Endothelial cell of umbilical vein (primary cell): ENCODE results near the gene RPEL1. TPM values are rescaled to one million over a fixed set of nuclear protein-coding genes. Genes with fewer than 3 reads are reported as not detected.

Source experiments
- BruUV-seq: library from RNA; stranded (reverse); fragments of 400-500 nt; replicated peaks from 2 replicates; lab custom pipeline; 2021; lab: Mats Ljungman, UMichigan
- CTCF ChIA-PET: fragments of 300-600, 350-600 bp; sonication (Branson Sonifier 250); formaldehyde crosslinking; loops from one replicate; lab custom pipeline; 2021; ENCODE audit warnings: antibody characterized with exemption, inconsistent platforms; lab: Charles Lee
- POLR2A ChIA-PET: fragments of 300-600, 350-600 bp; sonication (Branson Sonifier 250); formaldehyde crosslinking; loops from one replicate; lab custom pipeline; 2021; ENCODE audit warnings: antibody characterized with exemption, inconsistent platforms; lab: Charles Lee
- DNase-seq: peaks from one replicate; pipeline ENCODE4 v3.0.0-alpha.2; 2011; ENCODE audit warnings: low read depth, low spot score
- FAIRE-seq: peaks from 2 replicates; lab custom pipeline; 2011; peaks lifted over from hg19 to GRCh38; lab: Jason Lieb, UNC
- H2AFZ ChIP-seq: 2 replicates; pipeline ENCODE4 v1.6.0; 2012; ENCODE audit warnings: low read depth, low read length, control low read depth, inconsistent platforms
- H3K27ac ChIP-seq: 2 replicates; pipeline ENCODE4 v1.5.1; 2011; ENCODE audit warnings: low read depth, mild to moderate bottlenecking, control low read depth, low read length, moderate library complexity; ENCODE audit not compliant: insufficient read depth
- H3K27me3 ChIP-seq, 2 experiments: 2 replicates each; pipeline versions ENCODE4 v1.6.0 to v1.6.1; 2011; ENCODE audit warnings: low read length in 2 of 2, mixed read lengths in 1 of 2; ENCODE audit not compliant: control insufficient read depth in 2 of 2, insufficient read depth in 2 of 2
- H3K36me3 ChIP-seq, 2 experiments: 2 replicates in 1 of 2; 3 replicates in 1 of 2; pipeline ENCODE4 v1.5.1; 2011; ENCODE audit warnings: low read length in 2 of 2, mild to moderate bottlenecking in 1 of 2, moderate library complexity in 1 of 2; ENCODE audit not compliant: control insufficient read depth in 2 of 2, insufficient read depth in 2 of 2; ENCODE audit errors: extremely low read depth in 1 of 2
- H3K4me1 ChIP-seq: 3 replicates; pipeline ENCODE4 v1.5.1; 2011; ENCODE audit warnings: mild to moderate bottlenecking, low read length; ENCODE audit not compliant: control insufficient read depth, insufficient read depth; ENCODE audit errors: extremely low read depth
- H3K4me2 ChIP-seq: 2 replicates; pipeline ENCODE4 v1.6.1; 2011; ENCODE audit warnings: low read length, control low read depth, mixed read lengths; ENCODE audit not compliant: insufficient read depth
- H3K4me3 ChIP-seq, 3 experiments: fragments of 200-600 bp in 1 of 3; sonication (generic), shearing (Covaris generic) in 1 of 3; replicated peaks in 1 of 3; 2 replicates each; pipeline ENCODE4 v1.5.1; 2011 to 2016; ENCODE audit warnings: control low read depth in 3 of 3, low read length in 3 of 3, mild to moderate bottlenecking in 2 of 3, inconsistent platforms in 1 of 3, low read depth in 1 of 3, moderate library complexity in 1 of 3; ENCODE audit not compliant: insufficient read depth in 1 of 3
- H3K79me2 ChIP-seq: 2 replicates; pipeline ENCODE4 v1.6.0; 2012; ENCODE audit warnings: low read length, inconsistent platforms; ENCODE audit not compliant: control insufficient read depth, insufficient read depth
- H3K9ac ChIP-seq: replicated peaks from 2 replicates; pipeline ENCODE3; 2011; ENCODE audit warnings: low read length, control low read depth; ENCODE audit not compliant: insufficient read depth; ENCODE audit errors: extremely low read depth
- H3K9me1 ChIP-seq: replicated peaks from 3 replicates; pipeline ENCODE4 v1.6.0; 2011; ENCODE audit warnings: mild to moderate bottlenecking, low read length; ENCODE audit not compliant: control insufficient read depth, insufficient read depth; ENCODE audit errors: extremely low read depth
- H3K9me3 ChIP-seq: replicated peaks from 2 replicates; pipeline ENCODE4 v1.5.1; 2012; ENCODE audit warnings: low read length, inconsistent platforms; ENCODE audit not compliant: control insufficient read depth, insufficient read depth
- H4K20me1 ChIP-seq: replicated peaks from 2 replicates; pipeline ENCODE3; 2011; ENCODE audit warnings: mild to moderate bottlenecking, low read length; ENCODE audit not compliant: control insufficient read depth, insufficient read depth; ENCODE audit errors: extremely low read depth
- FOS ChIP-seq: IDR thresholded peaks from 2 replicates; pipeline ENCODE4 v1.6.1; 2011; ENCODE audit warnings: mild to moderate bottlenecking, low read length, moderate library complexity, borderline replicate concordance; ENCODE audit not compliant: insufficient read depth
- GATA2 ChIP-seq: IDR thresholded peaks from 2 replicates; pipeline ENCODE4 v1.7.0; 2011; ENCODE audit warnings: low read depth, mild to moderate bottlenecking, moderate library complexity, mixed read lengths, low read length; ENCODE audit not compliant: insufficient read length, insufficient read depth
- JUN ChIP-seq: IDR thresholded peaks from 2 replicates; pipeline ENCODE4 v1.6.1; 2011; ENCODE audit warnings: borderline replicate concordance, low read depth; ENCODE audit not compliant: insufficient read length, insufficient read depth
- POLR2A ChIP-seq: IDR thresholded peaks from 2 replicates; pipeline ENCODE4 v1.6.1; 2012; ENCODE audit warnings: low read depth, mild to moderate bottlenecking, control low read depth, low read length
- dilution Hi-C: fragments of 300-500 bp; cut with MboI; formaldehyde crosslinking; loops from one replicate; pipeline ENCODE4 v1.15.0; 2019; ENCODE audit warnings: low sequenced_read_pairs; ENCODE audit not compliant: extremely low pct_ligation_motif_present
- intact Hi-C: fragments of 100-400 bp; cut with micrococcal nuclease; formaldehyde crosslinking; loops from one replicate; pipeline ENCODE4 v1.10.0; 2022
- polyA plus RNA-seq, 4 experiments: library from polyadenylated mRNA; depleted of rRNA in 3 of 4; stranded (reverse) in 3 of 4; unstranded in 1 of 4; fragments of >200 nt; gene quantifications; 2 replicates each; pipeline versions ENCODE4 v1.2.1 to v1.2.3, GENCODE V29; 2011 to 2012; ENCODE audit warnings: missing spikeins in 1 of 4
- total RNA-seq: library from RNA; stranded (reverse); gene quantifications from 2 replicates; pipeline ENCODE4 v1.2.3, GENCODE V29; 2021
- TF ChIP-seq, protein P1 (sequence below), 2 donors: IDR thresholded peaks; 1 replicate in 1 of 2; 2 replicates in 1 of 2; pipeline ENCODE4 v1.5.1; 2011; ENCODE audit warnings: low read length in 2 of 2, mild to moderate bottlenecking in 2 of 2, moderate library complexity in 2 of 2, control low read depth in 1 of 2, inconsistent platforms in 1 of 2, low read depth in 1 of 2; ENCODE audit not compliant: insufficient read depth in 1 of 2; ENCODE audit errors: extremely low read depth in 1 of 2

RPEL1 gene
- total and polyA plus RNA-seq, 2 donors (not counting 3 experiments of a cell fraction or from before 2014, with no cell fraction given): 0.04 TPM; not detected in 1

DNA sequence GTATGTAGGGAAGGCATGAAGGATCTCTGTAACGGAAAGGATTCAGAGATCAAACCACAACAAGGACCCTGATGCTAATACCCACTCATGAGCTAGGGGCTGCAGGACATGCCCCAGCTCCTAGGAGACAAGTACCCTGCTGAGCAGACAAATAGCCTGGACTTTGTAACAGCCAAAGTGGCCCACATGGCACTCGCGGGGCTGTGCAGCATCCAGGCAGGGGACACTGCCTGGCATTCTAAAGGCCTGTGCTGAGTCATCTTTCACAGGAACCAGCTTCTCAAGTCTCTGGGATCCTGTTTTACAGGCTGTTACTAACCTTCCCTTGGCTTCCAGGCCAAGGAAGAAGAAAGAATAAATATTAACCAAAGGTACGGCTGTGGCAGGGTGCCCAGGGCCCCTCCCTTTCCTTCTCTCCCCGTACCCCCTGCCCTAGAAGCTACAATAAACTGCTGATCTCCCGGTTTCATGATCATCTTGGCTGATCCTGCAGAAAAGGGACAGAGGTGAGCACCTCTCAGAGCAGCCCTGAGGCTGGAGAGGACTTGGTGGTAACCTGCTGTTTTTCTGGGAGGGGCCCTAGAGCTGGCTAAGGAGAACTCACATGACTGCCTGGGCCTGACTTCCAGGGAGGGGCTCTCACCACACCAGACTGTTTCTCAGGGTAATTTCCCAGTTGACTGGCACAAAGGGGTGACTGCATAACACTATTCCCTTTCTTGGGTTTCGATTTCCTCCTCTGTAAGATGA is 4.2 kb upstream of the RPEL1 start:
- H3K4me3 ChIP-seq: no peak overlapping the region
- peak; percentile 52 for DNase-seq
- peak overlapping the region; percentile 82 for H2AFZ ChIP-seq
- H3K9ac ChIP-seq: peak overlapping the region; percentile 30
- BruUV-seq: no TSS peak
- TF ChIP-seq POLR2A: peak; percentile 16
- TF ChIP-seq FOS: peak; percentile 68
- no peak for TF ChIP-seq JUN
- H3K9me1 ChIP-seq: no peaks in the 10 kb centered on the region
- H3K27ac ChIP-seq: peak overlapping the region; percentile 21
- no peak overlapping the region for H3K4me2 ChIP-seq
- H3K36me3 ChIP-seq: no peaks in the 10 kb centered on the region
- CTCF ChIA-PET: interaction anchor here (0.8 to 2.3 kb wide), 12 partner anchors 10 to 327 kb away, joined by 3 to 23 read pairs (median 4); partner anchors contain the start of genes CNNM2 and NT5C2
- H3K79me2 ChIP-seq: no peaks in the 10 kb centered on the region
- H3K9me3 ChIP-seq: no peaks in the 10 kb centered on the region
- peaks cover 13% of the 10 kb centered on the region for H3K4me1 ChIP-seq
- peak; percentile 75 for FAIRE-seq
- intact Hi-C loops (loop anchor here (1.0 to 5.0 kb wide), 3 partner anchors 10 to 159 kb away; no protein-coding TSS in a partner anchor), dilution Hi-C loops (no loop called here)
- POLR2A ChIA-PET: interaction anchor here (2.4 kb wide), 1 partner anchor 10 kb away, joined by 18 read pairs; no protein-coding TSS in a partner anchor
- no peaks in the 10 kb centered on the region for H3K27me3 ChIP-seq
- no peaks in the 10 kb centered on the region for H4K20me1 ChIP-seq

DNA sequence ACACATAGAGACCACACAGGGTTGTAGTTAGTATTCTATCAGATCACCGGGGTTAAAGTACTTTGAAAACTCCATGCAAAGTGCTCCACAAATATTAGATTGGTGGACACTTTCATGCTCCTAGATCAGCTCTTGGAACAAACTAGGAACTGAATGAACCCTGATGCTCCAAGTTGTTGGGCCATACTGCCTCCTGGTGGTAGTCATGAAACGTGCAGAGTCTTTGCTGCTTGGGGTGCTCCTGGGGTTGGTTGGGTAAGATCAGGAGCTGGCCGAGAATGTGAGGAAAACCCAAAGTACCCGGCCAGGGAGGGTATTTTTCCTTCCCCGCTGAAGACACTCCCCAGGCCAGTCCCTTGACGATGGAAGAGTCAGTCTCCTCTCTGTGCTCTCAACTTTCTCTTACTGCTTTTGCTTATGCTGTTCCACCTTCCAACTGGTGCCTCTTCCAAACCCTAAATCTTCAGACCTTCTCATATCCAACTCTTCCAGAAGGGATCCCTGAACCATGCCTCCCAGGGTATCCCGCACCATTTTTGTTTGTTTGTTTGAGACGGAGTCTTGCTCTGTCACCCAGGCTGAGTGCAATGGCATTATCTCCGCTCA is 918 bp upstream of the RPEL1 start:
- no peaks in the 10 kb centered on the region for H3K9me3 ChIP-seq
- H3K4me3 ChIP-seq: no peak overlapping the region
- intact Hi-C loops (loop anchor here (1.0 to 5.0 kb wide), 6 partner anchors 64 to 409 kb away; no protein-coding TSS in a partner anchor), dilution Hi-C loops (no loop called here)
- H3K9ac ChIP-seq: no peak overlapping the region
- BruUV-seq: no TSS peak
- peaks cover 8% of the 10 kb centered on the region for H3K4me1 ChIP-seq
- H3K36me3 ChIP-seq: no peaks in the 10 kb centered on the region
- DNase-seq (peak; percentile 81), FAIRE-seq (peak; percentile 83)
- no peaks in the 10 kb centered on the region for H4K20me1 ChIP-seq
- H2AFZ ChIP-seq: no peak overlapping the region
- no peak overlapping the region for H3K27ac ChIP-seq
- CTCF ChIA-PET: interaction anchor here (0.6 to 3.7 kb wide), 80 partner anchors 8 to 531 kb away, joined by 3 to 211 read pairs (median 7); partner anchors contain the start of genes ARL3, CNNM2, CYP17A1 and INA
- TF ChIP-seq, protein P1, sequence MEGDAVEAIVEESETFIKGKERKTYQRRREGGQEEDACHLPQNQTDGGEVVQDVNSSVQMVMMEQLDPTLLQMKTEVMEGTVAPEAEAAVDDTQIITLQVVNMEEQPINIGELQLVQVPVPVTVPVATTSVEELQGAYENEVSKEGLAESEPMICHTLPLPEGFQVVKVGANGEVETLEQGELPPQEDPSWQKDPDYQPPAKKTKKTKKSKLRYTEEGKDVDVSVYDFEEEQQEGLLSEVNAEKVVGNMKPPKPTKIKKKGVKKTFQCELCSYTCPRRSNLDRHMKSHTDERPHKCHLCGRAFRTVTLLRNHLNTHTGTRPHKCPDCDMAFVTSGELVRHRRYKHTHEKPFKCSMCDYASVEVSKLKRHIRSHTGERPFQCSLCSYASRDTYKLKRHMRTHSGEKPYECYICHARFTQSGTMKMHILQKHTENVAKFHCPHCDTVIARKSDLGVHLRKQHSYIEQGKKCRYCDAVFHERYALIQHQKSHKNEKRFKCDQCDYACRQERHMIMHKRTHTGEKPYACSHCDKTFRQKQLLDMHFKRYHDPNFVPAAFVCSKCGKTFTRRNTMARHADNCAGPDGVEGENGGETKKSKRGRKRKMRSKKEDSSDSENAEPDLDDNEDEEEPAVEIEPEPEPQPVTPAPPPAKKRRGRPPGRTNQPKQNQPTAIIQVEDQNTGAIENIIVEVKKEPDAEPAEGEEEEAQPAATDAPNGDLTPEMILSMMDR (IDR thresholded peaks at IDR 0.05; ENCODE audit: extremely low read depth in 1 of 2, insufficient read depth in 1 of 2, low read depth in 1 of 2, low read length in 2 of 2): peak; percentile 86 to 93
- no peak for TF ChIP-seq GATA2
- no peaks in the 10 kb centered on the region for H3K79me2 ChIP-seq
- no peaks in the 10 kb centered on the region for H3K9me1 ChIP-seq
- H3K27me3 ChIP-seq: peaks cover 0 to 1% of the 10 kb centered on the region in 2 experiments
- H3K4me2 ChIP-seq: no peak overlapping the region
- POLR2A ChIA-PET: interaction anchor here (1.0 to 1.1 kb wide), 2 partner anchors 14 to 52 kb away, joined by 3 read pairs; partner anchors contain the start of gene NT5C2
